SK-N-SH (cell line): Measurements from ENCODE around the gene IFNLR1. TPM values are rescaled to one million over a fixed set of nuclear protein-coding genes. Genes with fewer than 3 reads are reported as not detected.

ENCODE experiments used
- CTCF ChIA-PET: fragments of 300-600, 350-600 bp; formaldehyde crosslinking; extraction: SDS; loops from one replicate; lab custom pipeline; 2021; lab: Yijun Ruan, JAX
- POLR2A ChIA-PET: fragments of 350-600 bp; sonication (Branson Sonifier 250); formaldehyde crosslinking; extraction: SDS; loops from one replicate; lab custom pipeline; 2020; ENCODE audit warnings: antibody characterized with exemption, inconsistent platforms; lab: Yijun Ruan, JAX
- DNase-seq: peaks from one replicate; pipeline ENCODE4 v3.0.0; 2012
- H2AFZ ChIP-seq: fragments of 200-600 bp; sonication (generic); 2 replicates; pipeline ENCODE4 v1.8.1; 2016; ENCODE audit warnings: antibody characterized with exemption, mild to moderate bottlenecking, low read depth
- H3F3A ChIP-seq: fragments of 200-600 bp; sonication (generic); replicated peaks from 2 replicates; pipeline ENCODE3; 2016; ENCODE audit warnings: antibody characterized with exemption, mild to moderate bottlenecking; ENCODE audit not compliant: insufficient read depth
- H3K27ac ChIP-seq, 2 experiments: fragments of 200-500 bp in 1 of 2; fragments of 200-600 bp in 1 of 2; sonication (Bioruptor generic) in 1 of 2; sonication (generic), shearing (Covaris generic) in 1 of 2; 2 replicates each; pipeline versions ENCODE4 v1.5.1 to v1.6.1; 2014 to 2016; ENCODE audit warnings: low read depth in 2 of 2, inconsistent platforms in 1 of 2, low read length in 1 of 2, mild to moderate bottlenecking in 1 of 2, mixed read lengths in 1 of 2
- H3K27me3 ChIP-seq: fragments of 200-600 bp; sonication (generic), shearing (Covaris generic); 2 replicates; pipeline ENCODE4 v1.6.1; 2016; ENCODE audit warnings: mixed run types; ENCODE audit not compliant: insufficient read depth
- H3K36me3 ChIP-seq, 2 experiments: fragments of 200-500 bp in 1 of 2; fragments of 200-600 bp in 1 of 2; sonication (Bioruptor generic) in 1 of 2; sonication (generic) in 1 of 2; replicated peaks in 1 of 2; 2 replicates each; pipeline versions ENCODE3 to v1.5.1; 2014 to 2016; ENCODE audit warnings: low read length in 1 of 2, mild to moderate bottlenecking in 1 of 2; ENCODE audit not compliant: insufficient read depth in 2 of 2, control insufficient read depth in 1 of 2
- H3K4me1 ChIP-seq, 2 experiments: fragments of 200-500 bp in 1 of 2; fragments of 200-600 bp in 1 of 2; sonication (Bioruptor generic) in 1 of 2; sonication (generic), shearing (Covaris generic) in 1 of 2; 2 replicates each; pipeline versions ENCODE4 v1.5.1 to v1.6.1; 2014 to 2016; ENCODE audit warnings: low read depth in 1 of 2, low read length in 1 of 2, mixed run types in 1 of 2; ENCODE audit not compliant: insufficient read depth in 2 of 2, control insufficient read depth in 1 of 2
- H3K4me2 ChIP-seq: fragments of 200-600 bp; sonication (generic), shearing (Covaris generic); 2 replicates; pipeline ENCODE4 v1.6.1; 2017; ENCODE audit warnings: mixed run types
- H3K4me3 ChIP-seq, 2 experiments: fragments of 200-500 bp in 1 of 2; fragments of 200-600 bp in 1 of 2; sonication (Bioruptor generic) in 1 of 2; sonication (generic), shearing (Covaris generic) in 1 of 2; 2 replicates each; pipeline versions ENCODE4 v1.5.1 to v1.8.1; 2014 to 2016; ENCODE audit warnings: low read depth in 2 of 2, inconsistent platforms in 1 of 2, low read length in 1 of 2, mild to moderate bottlenecking in 1 of 2, mixed read lengths in 1 of 2, moderate library complexity in 1 of 2
- H3K79me2 ChIP-seq: fragments of 200-600 bp; sonication (generic); 2 replicates; pipeline ENCODE4 v1.8.1; 2017; ENCODE audit warnings: mild to moderate bottlenecking; ENCODE audit not compliant: insufficient read depth
- H3K9ac ChIP-seq: fragments of 200-600 bp; sonication (generic); 2 replicates; pipeline ENCODE4 v1.6.1; 2017; ENCODE audit warnings: mixed run types
- H3K9me2 ChIP-seq: fragments of 200-600 bp; sonication (generic); 2 replicates; pipeline ENCODE4 v1.6.1; 2017; ENCODE audit warnings: mixed run types
- H3K9me3 ChIP-seq: fragments of 200-600 bp; sonication (generic); 2 replicates; pipeline ENCODE4 v1.6.1; 2017; ENCODE audit warnings: mixed run types, mild to moderate bottlenecking, moderate library complexity
- H4K20me1 ChIP-seq: fragments of 200-600 bp; sonication (generic); 2 replicates; pipeline ENCODE4 v1.6.1; 2017; ENCODE audit warnings: mild to moderate bottlenecking, mixed run types; ENCODE audit not compliant: insufficient read depth
- CTCF ChIP-seq: fragments of 200-600 bp; sonication (generic); IDR thresholded peaks from 2 replicates; pipeline ENCODE4 v1.6.1; 2017; ENCODE audit warnings: antibody characterized with exemption, mild to moderate bottlenecking, moderate library complexity
- EP300 ChIP-seq, 2 experiments: IDR thresholded peaks; 2 replicates each; pipeline versions ENCODE4 v1.4.0 to v1.6.1; 2012; ENCODE audit warnings: borderline replicate concordance in 1 of 2, low read depth in 1 of 2, low read length in 1 of 2
- EZH2phosphoT487 ChIP-seq: fragments of 200-600 bp; sonication (generic); IDR thresholded peaks from 2 replicates; pipeline ENCODE4 v1.6.1; 2017; ENCODE audit warnings: low read depth, mixed run types, mild to moderate bottlenecking, antibody characterized with exemption, moderate library complexity, borderline replicate concordance
- FOXJ3 ChIP-seq: sonication (generic); formaldehyde crosslinking; IDR thresholded peaks from 2 replicates; pipeline ENCODE4 v1.5.1; 2020; ENCODE audit warnings: mild to moderate bottlenecking, missing genetic modification reagents
- FOXM1 ChIP-seq: IDR thresholded peaks from 2 replicates; pipeline ENCODE4 v1.4.0; 2012; ENCODE audit warnings: low read depth, mild to moderate bottlenecking
- GATA2 ChIP-seq: sonication (generic); formaldehyde crosslinking; IDR thresholded peaks from 2 replicates; pipeline ENCODE4 v1.5.0; 2020; ENCODE audit warnings: mild to moderate bottlenecking, missing genetic modification reagents
- IRF3 ChIP-seq: fragments of 150-350 bp; IDR thresholded peaks from 2 replicates; pipeline ENCODE4 v1.6.1; 2016; ENCODE audit warnings: mild to moderate bottlenecking, low read depth, low read length
- MAX ChIP-seq: IDR thresholded peaks from 2 replicates; pipeline ENCODE4 v1.4.0; 2012; ENCODE audit warnings: low read depth
- MEF2A ChIP-seq: IDR thresholded peaks from 2 replicates; pipeline ENCODE4 v1.4.0; 2012; ENCODE audit warnings: low read depth, borderline replicate concordance
- MXI1 ChIP-seq: IDR thresholded peaks from 2 replicates; pipeline ENCODE4 v1.6.1; 2012; ENCODE audit warnings: mild to moderate bottlenecking, low read depth, low read length, improper control_type of control experiment
- POLR2AphosphoS5 ChIP-seq: IDR thresholded peaks from 2 replicates; pipeline ENCODE4 v1.6.1; 2012; ENCODE audit warnings: low read depth, low read length
- RAD21 ChIP-seq: IDR thresholded peaks from 2 replicates; pipeline ENCODE4 v1.6.1; 2012; ENCODE audit warnings: mild to moderate bottlenecking, low read length
- REST ChIP-seq: IDR thresholded peaks from 2 replicates; pipeline ENCODE4 v1.6.1; 2012; ENCODE audit warnings: mild to moderate bottlenecking, low read depth, low read length, moderate library complexity
- RXRA ChIP-seq: IDR thresholded peaks from 2 replicates; pipeline ENCODE4 v1.4.0; 2012; ENCODE audit warnings: low read depth, mild to moderate bottlenecking, borderline replicate concordance
- SMC3 ChIP-seq: IDR thresholded peaks from 2 replicates; pipeline ENCODE4 v1.6.1; 2012; ENCODE audit warnings: low read depth, low read length, improper control_type of control experiment
- TAF1 ChIP-seq: IDR thresholded peaks from 2 replicates; pipeline ENCODE4 v1.6.1; 2012; ENCODE audit warnings: low read depth, mild to moderate bottlenecking, low read length, moderate library complexity, borderline replicate concordance
- TCF12 ChIP-seq: IDR thresholded peaks from 2 replicates; pipeline ENCODE4 v1.4.0; 2012
- USF2 ChIP-seq: fragments of 150-350 bp; IDR thresholded peaks from 2 replicates; pipeline ENCODE4 v1.6.1; 2017; ENCODE audit warnings: antibody characterized with exemption, low read length, low read depth, borderline replicate concordance
- YY1 ChIP-seq: IDR thresholded peaks from 2 replicates; pipeline ENCODE4 v1.4.0; 2012; ENCODE audit warnings: low read depth, mild to moderate bottlenecking
- WGBS: methylation state at CpG from one replicate; pipeline ENCODE4 v1.1.6; 2017; ENCODE audit warnings: low lambda C conversion rate; 5-methylcytosine and 5-hydroxymethylcytosine counted together
- polyA plus RNA-seq, 3 experiments: library from polyadenylated mRNA; depleted of rRNA; stranded (reverse); fragments of >200 nt; gene quantifications; 2 replicates each; pipeline ENCODE4 v1.2.3, GENCODE V29; 2012

The IFNLR1 gene
- polyA plus RNA-seq, 1 of the 3 experiments (the other 2 are of a cell fraction), result 0.30 TPM

- Histone ChIP-seq H3K4me3 (no peak overlapping the region), H2AFZ (no peak overlapping the region), H3K36me3 (no peaks in the 10 kb centered on the region), H3K9ac (no peak overlapping the region), H3K4me2 (no peak overlapping the region), H4K20me1 (no peaks in the 10 kb centered on the region), H3K27ac (no peak overlapping the region), H3F3A (no peaks in the 10 kb centered on the region), H3K9me2 (no peaks in the 10 kb centered on the region), H3K27me3 (peaks cover 4% of the 10 kb centered on the region; the same call in 1 of the 2 replicates), H3K4me1 (peaks cover 0 to 5% of the 10 kb centered on the region in 2 experiments; a peak in 1 of 4 replicates), H3K9me3 (no peaks in the 10 kb centered on the region), H3K79me2 (no peaks in the 10 kb centered on the region)
- 86% methylated on average over 7 of the region's 7 CpGs for WGBS
- POLR2A ChIA-PET, result no interaction called here
- CTCF ChIA-PET, result interaction anchor here (1.0 to 8.3 kb wide), 7 partner anchors 9 to 284 kb away, joined by 3 to 80 read pairs (median 5); no protein-coding TSS in a partner anchor
- DNase-seq, result no peak
- TF ChIP-seq RAD21, result no peak
- no peak for TF ChIP-seq REST
- TF ChIP-seq MXI1, result no peak
- no peak for TF ChIP-seq POLR2AphosphoS5
- no peak for TF ChIP-seq MEF2A
- no peak for TF ChIP-seq YY1
- no peak for TF ChIP-seq RXRA
- TF ChIP-seq GATA2 (CRISPR knock-in tag), result no peak
- no peak for TF ChIP-seq USF2
- no peak for TF ChIP-seq MAX
- TF ChIP-seq SMC3, result no peak
- TF ChIP-seq CTCF, result no peak
- TF ChIP-seq IRF3, result no peak
- TF ChIP-seq EZH2phosphoT487, result no peak
- TF ChIP-seq EP300 (IDR thresholded peaks at IDR 0.05; ENCODE audit: borderline replicate concordance in 1 of 2, low read depth in 1 of 2, low read length in 1 of 2), result no peak
- no peak for TF ChIP-seq TCF12
- no peak for TF ChIP-seq TAF1
- no peak for TF ChIP-seq FOXM1
- no peak for TF ChIP-seq FOXJ3 (CRISPR knock-in tag)
Measured at GRCh38 chr1:24189528-24189927, 2.4 kb upstream of the IFNLR1 start.
